CD4-positive, alpha-beta T cell treated with Interleukin-4 for 1 hour (primary cell): ENCODE data around the gene NDOR1.

ENCODE experiments used
- DNase-seq, 2 donors: peaks; one replicate each; pipeline ENCODE4 v3.0.0-alpha.2; 2020 to 2022

Gene NDOR1

GRCh38 chr9:137205126-137206069 lies at the start of gene NDOR1, which contains the start of gene TMEM203:
Gene NDOR1, plus strand, starts transcription at chr9:137205700. Its CDS starts 78 bp downstream, at chr9:137205778.
Gene TMEM203, minus strand, starts transcription at chr9:137205648. Its CDS starts 234 bp downstream, at chr9:137205414.
- DNase-seq = peak; percentile 89 to 92

- peak; percentile 44 to 55 for DNase-seq
Measured at GRCh38 chr9:137156567-137157375, 48.7 kb upstream of the NDOR1 start.

GRCh38 chr9:137157618-137158415 lies 47.7 kb upstream of the NDOR1 start:
- DNase-seq = no peak

GRCh38 chr9:137158625-137159024 lies 46.9 kb upstream of the NDOR1 start:
- no peak for DNase-seq

GRCh38 chr9:137159105-137160053 lies 46.1 kb upstream of the NDOR1 start:
- DNase-seq = no peak

GRCh38 chr9:137160054-137160425 lies 45.5 kb upstream of the NDOR1 start:
- no peak for DNase-seq

- no peak for DNase-seq
Measured at GRCh38 chr9:137160716-137161557, 44.6 kb upstream of the NDOR1 start.

GRCh38 chr9:137161558-137162486 lies 43.7 kb upstream of the NDOR1 start:
- no peak for DNase-seq

GRCh38 chr9:137162505-137163364 lies 42.8 kb upstream of the NDOR1 start:
- no peak for DNase-seq

- no peak for DNase-seq
Measured at GRCh38 chr9:137163365-137163715, 42.2 kb upstream of the NDOR1 start.

GRCh38 chr9:137163805-137164204 lies 41.7 kb upstream of the NDOR1 start:
- DNase-seq = no peak

GRCh38 chr9:137164370-137165249 lies 40.9 kb upstream of the NDOR1 start:
- DNase-seq = no peak

GRCh38 chr9:137165250-137165836 lies 40.2 kb upstream of the NDOR1 start:
- no peak for DNase-seq

- no peak for DNase-seq
Measured at GRCh38 chr9:137166380-137167229, 38.9 kb upstream of the NDOR1 start.

GRCh38 chr9:137167277-137167746 lies 38.2 kb upstream of the NDOR1 start:
- DNase-seq = no peak
